K562 (cell line): ENCODE measurements around the gene DGCR6L. TPM values are rescaled to one million over a fixed set of nuclear protein-coding genes. Genes with fewer than 3 reads are reported as not detected.

Source experiments
- EGR1 ChIP-seq: fragments of 450-650 bp; conservative IDR thresholded peaks from 2 replicates; pipeline ENCODE4 v1.6.1; 2017; ENCODE audit warnings: mild to moderate bottlenecking
- EP300 ChIP-seq: IDR thresholded peaks from 2 replicates; pipeline ENCODE4 v1.6.1; 2012; ENCODE audit warnings: low read length, improper control_type of control experiment
- EZH2 ChIP-seq: IDR thresholded peaks from 2 replicates; pipeline ENCODE4 v1.6.1; 2012; ENCODE audit warnings: low read depth, mild to moderate bottlenecking, inconsistent platforms, low read length, borderline replicate concordance
- GATAD2A ChIP-seq: fragments of 450-650 bp; IDR thresholded peaks from 2 replicates; pipeline ENCODE4 v1.6.1; 2017
- GATAD2B ChIP-seq: fragments of 450-650 bp; IDR thresholded peaks from 2 replicates; pipeline ENCODE4 v1.6.1; 2017; ENCODE audit warnings: mild to moderate bottlenecking, borderline replicate concordance
- POLR2H ChIP-seq: IDR thresholded peaks from 2 replicates; pipeline ENCODE4 v1.6.1; 2016; ENCODE audit warnings: missing genetic modification characterization, low read depth, mild to moderate bottlenecking, control low read depth, missing compliant biosample characterization, moderate library complexity
- RBM34 ChIP-seq: fragments of 200-400 bp; formaldehyde crosslinking; IDR thresholded peaks from 2 replicates; pipeline ENCODE4 v1.6.1; 2018; ENCODE audit warnings: low read length, borderline replicate concordance; ENCODE audit not compliant: insufficient read depth
- RNF2 ChIP-seq: sonication (generic); IDR thresholded peaks from 2 replicates; pipeline ENCODE4 v1.6.1; 2016
- SMARCC2 ChIP-seq: fragments of 450-650 bp; IDR thresholded peaks from 2 replicates; pipeline ENCODE4 v1.6.1; 2017; ENCODE audit warnings: antibody characterized with exemption, moderate library complexity, mild to moderate bottlenecking, low read depth
- SNAPC5 ChIP-seq: fragments of 250-450 bp; sonication (Bioruptor Pico); IDR thresholded peaks from 2 replicates; pipeline ENCODE4 v1.8.0; 2021; ENCODE audit warnings: moderate library complexity, mild to moderate bottlenecking, inconsistent platforms
- TAF7 ChIP-seq: fragments of 450-650 bp; IDR thresholded peaks from 2 replicates; pipeline ENCODE4 v1.6.1; 2016; ENCODE audit warnings: missing genetic modification characterization, missing compliant biosample characterization
- XRCC5 ChIP-seq: fragments of 200-400 bp; formaldehyde crosslinking; IDR thresholded peaks from 2 replicates; pipeline ENCODE4 v1.6.1; 2017; ENCODE audit warnings: low read depth, mild to moderate bottlenecking, low read length
- YY1 ChIP-seq, 3 experiments: IDR thresholded peaks; 2 replicates each; pipeline ENCODE4 v1.6.1; 2011; ENCODE audit warnings: low read length in 2 of 3, mild to moderate bottlenecking in 2 of 3, moderate library complexity in 2 of 3, borderline replicate concordance in 1 of 3, control low read depth in 1 of 3, low read depth in 1 of 3; ENCODE audit not compliant: insufficient read depth in 3 of 3, insufficient replicate concordance in 2 of 3, control insufficient read depth in 1 of 3, insufficient read length in 1 of 3; ENCODE audit errors: extremely low read depth in 1 of 3
- ZBTB5 ChIP-seq: fragments of 450-650 bp; IDR thresholded peaks from 2 replicates; pipeline ENCODE4 v1.6.1; 2017; ENCODE audit warnings: antibody characterized with exemption
- ZNF232 ChIP-seq: sonication (generic); formaldehyde crosslinking; IDR thresholded peaks from 2 replicates; pipeline ENCODE4 v1.8.0; 2022; ENCODE audit warnings: mild to moderate bottlenecking, missing genetic modification reagents
- ZNF644 ChIP-seq: fragments of 200-800 bp; sonication (Bioruptor generic); IDR thresholded peaks from 2 replicates; pipeline ENCODE4 v1.6.1; 2016; ENCODE audit warnings: low read depth, missing genetic modification characterization, missing compliant biosample characterization
- polyA plus RNA-seq, 8 experiments: library from polyadenylated mRNA; depleted of rRNA in 4 of 8; stranded (reverse) in 5 of 8; unstranded in 3 of 8; fragments of >200 nt; fragmentation: Nextera tagmentation in 2 of 8; fragmentation: Illumina TruSeq in 1 of 8; extraction: Ambion mirVana in 2 of 8; extraction: Trizol in 1 of 8; gene quantifications; 2 replicates each; pipeline versions ENCODE4 v1.2.1 to v1.2.3, GENCODE V29; 2011 to 2014; ENCODE audit warnings: inconsistent platforms in 1 of 8, missing spikeins in 1 of 8
- total RNA-seq, 7 experiments: library from RNA; depleted of rRNA in 6 of 7; stranded (reverse); fragments of >200 nt in 6 of 7; fragmentation: Illumina TruSeq in 2 of 7; extraction: Trizol in 2 of 7; gene quantifications; 2 replicates each; pipeline versions ENCODE4 v1.2.1 to v1.2.3, GENCODE V29; 2011 to 2021; ENCODE audit warnings: low replicate concordance in 1 of 7
- TF ChIP-seq, protein P1 (sequence below): fragments of 450-650 bp; formaldehyde crosslinking; IDR thresholded peaks from 2 replicates; pipeline ENCODE4 v1.4.0; 2020; ENCODE audit warnings: mild to moderate bottlenecking, moderate library complexity
- TF ChIP-seq, protein P2 (sequence below): IDR thresholded peaks from 3 replicates; pipeline ENCODE4 v1.6.1; 2011; ENCODE audit warnings: borderline replicate concordance, mild to moderate bottlenecking, moderate library complexity; ENCODE audit not compliant: insufficient read length; ENCODE audit errors: extremely low read depth

DGCR6L gene
- total and polyA plus RNA-seq, 9 of the 15 experiments (the other 6 are each of a cell fraction or from before 2014, with no cell fraction given), result 3.6 to 151 (median 51.0) TPM

DNA sequence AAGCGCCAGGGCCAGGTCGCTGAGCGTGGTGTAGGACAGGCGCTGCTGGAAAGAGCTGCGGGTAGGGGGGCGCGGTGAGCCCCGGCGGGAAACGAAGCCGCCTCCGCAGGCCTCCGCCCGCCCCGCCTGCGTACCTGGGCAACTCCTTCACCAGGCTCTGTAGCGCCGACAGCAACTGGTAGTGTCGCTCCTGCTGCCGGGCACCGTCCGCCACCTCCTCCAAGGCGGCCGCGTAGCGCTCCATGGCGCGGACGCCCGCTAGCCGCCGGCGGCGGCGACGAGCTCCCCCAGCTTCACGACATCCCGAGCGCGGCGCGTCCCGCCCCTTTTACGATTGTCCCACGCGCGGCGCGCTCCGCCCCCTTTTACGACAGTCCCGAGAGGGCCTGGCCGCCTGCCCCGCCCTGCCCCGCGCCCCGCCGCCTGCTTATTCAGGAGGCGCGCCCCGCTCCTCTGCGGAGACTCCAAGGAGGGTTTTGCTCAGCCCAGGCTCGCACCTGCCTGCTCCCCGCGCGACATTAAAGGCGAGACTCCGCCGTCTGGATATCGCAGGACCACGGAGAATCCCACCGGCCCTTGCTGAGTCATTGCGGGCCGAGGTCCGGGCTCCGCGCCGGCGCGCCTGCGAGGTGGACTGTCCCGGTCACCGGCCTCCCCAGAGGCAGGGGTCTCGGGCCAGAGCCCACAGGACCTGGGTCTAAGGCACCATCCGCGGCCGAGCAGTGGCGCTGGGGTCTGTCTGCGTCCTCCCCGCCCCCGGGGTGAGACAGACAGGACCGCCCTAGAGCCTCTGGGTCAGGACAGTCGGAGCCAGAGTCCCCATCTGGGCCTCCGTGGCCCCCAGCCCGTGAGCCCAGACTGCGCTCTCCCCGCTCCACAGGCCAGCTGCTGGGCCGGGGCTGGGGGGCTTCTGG lies at the start of gene DGCR6L (continued):
- TF ChIP-seq SNAPC5, result no peak
- TF ChIP-seq EGR1, result peak; percentile 70
- peak; percentile 78 for TF ChIP-seq RNF2
- TF ChIP-seq POLR2H (tag), result no peak
- no peak for TF ChIP-seq GATAD2B
- peak; percentile 52 for TF ChIP-seq XRCC5
- TF ChIP-seq, protein P1, sequence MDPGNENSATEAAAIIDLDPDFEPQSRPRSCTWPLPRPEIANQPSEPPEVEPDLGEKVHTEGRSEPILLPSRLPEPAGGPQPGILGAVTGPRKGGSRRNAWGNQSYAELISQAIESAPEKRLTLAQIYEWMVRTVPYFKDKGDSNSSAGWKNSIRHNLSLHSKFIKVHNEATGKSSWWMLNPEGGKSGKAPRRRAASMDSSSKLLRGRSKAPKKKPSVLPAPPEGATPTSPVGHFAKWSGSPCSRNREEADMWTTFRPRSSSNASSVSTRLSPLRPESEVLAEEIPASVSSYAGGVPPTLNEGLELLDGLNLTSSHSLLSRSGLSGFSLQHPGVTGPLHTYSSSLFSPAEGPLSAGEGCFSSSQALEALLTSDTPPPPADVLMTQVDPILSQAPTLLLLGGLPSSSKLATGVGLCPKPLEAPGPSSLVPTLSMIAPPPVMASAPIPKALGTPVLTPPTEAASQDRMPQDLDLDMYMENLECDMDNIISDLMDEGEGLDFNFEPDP, result peak; percentile 89
- no peak for TF ChIP-seq EP300
- TF ChIP-seq EZH2, result no peak
- peak; percentile 96 for TF ChIP-seq GATAD2A
- TF ChIP-seq ZBTB5, result no peak
- peak; percentile 35 to 88 (median 81) for TF ChIP-seq YY1 (IDR thresholded peaks at IDR 0.05; ENCODE audit: borderline replicate concordance in 1 of 3, control insufficient read depth in 1 of 3, extremely low read depth in 1 of 3, insufficient read depth in 3 of 3, insufficient read length in 1 of 3, insufficient replicate concordance in 2 of 3, low read depth in 1 of 3, low read length in 2 of 3)
- no peak for TF ChIP-seq ZNF644 (tag)
- peak; percentile 69; the same call in 1 of the 2 replicates for TF ChIP-seq ZNF232 (CRISPR knock-in tag)
- TF ChIP-seq SMARCC2, result peak; percentile 56; the same call in 1 of the 2 replicates
- no peak for TF ChIP-seq RBM34
- TF ChIP-seq TAF7 (tag), result peak; percentile 71; the same call in 1 of the 2 replicates
- TF ChIP-seq, protein P2, sequence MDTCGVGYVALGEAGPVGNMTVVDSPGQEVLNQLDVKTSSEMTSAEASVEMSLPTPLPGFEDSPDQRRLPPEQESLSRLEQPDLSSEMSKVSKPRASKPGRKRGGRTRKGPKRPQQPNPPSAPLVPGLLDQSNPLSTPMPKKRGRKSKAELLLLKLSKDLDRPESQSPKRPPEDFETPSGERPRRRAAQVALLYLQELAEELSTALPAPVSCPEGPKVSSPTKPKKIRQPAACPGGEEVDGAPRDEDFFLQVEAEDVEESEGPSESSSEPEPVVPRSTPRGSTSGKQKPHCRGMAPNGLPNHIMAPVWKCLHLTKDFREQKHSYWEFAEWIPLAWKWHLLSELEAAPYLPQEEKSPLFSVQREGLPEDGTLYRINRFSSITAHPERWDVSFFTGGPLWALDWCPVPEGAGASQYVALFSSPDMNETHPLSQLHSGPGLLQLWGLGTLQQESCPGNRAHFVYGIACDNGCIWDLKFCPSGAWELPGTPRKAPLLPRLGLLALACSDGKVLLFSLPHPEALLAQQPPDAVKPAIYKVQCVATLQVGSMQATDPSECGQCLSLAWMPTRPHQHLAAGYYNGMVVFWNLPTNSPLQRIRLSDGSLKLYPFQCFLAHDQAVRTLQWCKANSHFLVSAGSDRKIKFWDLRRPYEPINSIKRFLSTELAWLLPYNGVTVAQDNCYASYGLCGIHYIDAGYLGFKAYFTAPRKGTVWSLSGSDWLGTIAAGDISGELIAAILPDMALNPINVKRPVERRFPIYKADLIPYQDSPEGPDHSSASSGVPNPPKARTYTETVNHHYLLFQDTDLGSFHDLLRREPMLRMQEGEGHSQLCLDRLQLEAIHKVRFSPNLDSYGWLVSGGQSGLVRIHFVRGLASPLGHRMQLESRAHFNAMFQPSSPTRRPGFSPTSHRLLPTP, result peak; percentile 5
